GM12891 (cell line): ENCODE data around the gene TNFRSF11A.
A peak's percentile ranks its signal among the peaks of the same experiment; 100 is the strongest.

Experiments
- DNase-seq: peaks from one replicate; pipeline ENCODE4 v3.0.0; 2011; ENCODE audit warnings: low spot score; ENCODE audit not compliant: insufficient read length
- FAIRE-seq: peaks from 2 replicates; lab custom pipeline; 2011; peaks lifted over from hg19 to GRCh38; lab: Jason Lieb, UNC
- PAX5 ChIP-seq: IDR thresholded peaks from 2 replicates; pipeline ENCODE4 v1.6.1; 2011; ENCODE audit warnings: low read length, moderate library complexity, mild to moderate bottlenecking; ENCODE audit not compliant: insufficient read depth, severe bottlenecking
- POLR2A ChIP-seq: IDR thresholded peaks from 2 replicates; pipeline ENCODE4 v1.6.1; 2011; ENCODE audit warnings: low read depth, low read length, control low read depth
- POLR2AphosphoS5 ChIP-seq: IDR thresholded peaks from 2 replicates; pipeline ENCODE4 v1.6.1; 2011; ENCODE audit warnings: low read depth, low read length, control low read depth
- POU2F2 ChIP-seq: IDR thresholded peaks from 2 replicates; pipeline ENCODE4 v1.6.1; 2011; ENCODE audit warnings: low read depth, mild to moderate bottlenecking, control low read depth, low read length, moderate library complexity
- SPI1 ChIP-seq: IDR thresholded peaks from 2 replicates; pipeline ENCODE4 v1.6.1; 2011; ENCODE audit warnings: low read depth, low read length, control low read depth
- TAF1 ChIP-seq: IDR thresholded peaks from 2 replicates; pipeline ENCODE4 v1.6.1; 2011; ENCODE audit warnings: low read depth, low read length, control low read depth

TNFRSF11A gene

GRCh38 chr18:62323483-62324180 is 1.5 kb upstream of the TNFRSF11A start:
- FAIRE-seq (peak; percentile 45), DNase-seq (no peak)
- TF ChIP-seq PAX5 (no peak), SPI1 (no peak), POLR2AphosphoS5 (no peak), POLR2A (no peak), POU2F2 (no peak), TAF1 (no peak)

GRCh38 chr18:62324181-62324828 is 805 bp upstream of the TNFRSF11A start:
- DNase-seq (no peak), FAIRE-seq (no peak)
- no peak for TF ChIP-seq TAF1
- TF ChIP-seq POU2F2, result no peak
- TF ChIP-seq POLR2AphosphoS5, result no peak
- no peak for TF ChIP-seq PAX5
- TF ChIP-seq SPI1, result no peak
- no peak for TF ChIP-seq POLR2A

DNA sequence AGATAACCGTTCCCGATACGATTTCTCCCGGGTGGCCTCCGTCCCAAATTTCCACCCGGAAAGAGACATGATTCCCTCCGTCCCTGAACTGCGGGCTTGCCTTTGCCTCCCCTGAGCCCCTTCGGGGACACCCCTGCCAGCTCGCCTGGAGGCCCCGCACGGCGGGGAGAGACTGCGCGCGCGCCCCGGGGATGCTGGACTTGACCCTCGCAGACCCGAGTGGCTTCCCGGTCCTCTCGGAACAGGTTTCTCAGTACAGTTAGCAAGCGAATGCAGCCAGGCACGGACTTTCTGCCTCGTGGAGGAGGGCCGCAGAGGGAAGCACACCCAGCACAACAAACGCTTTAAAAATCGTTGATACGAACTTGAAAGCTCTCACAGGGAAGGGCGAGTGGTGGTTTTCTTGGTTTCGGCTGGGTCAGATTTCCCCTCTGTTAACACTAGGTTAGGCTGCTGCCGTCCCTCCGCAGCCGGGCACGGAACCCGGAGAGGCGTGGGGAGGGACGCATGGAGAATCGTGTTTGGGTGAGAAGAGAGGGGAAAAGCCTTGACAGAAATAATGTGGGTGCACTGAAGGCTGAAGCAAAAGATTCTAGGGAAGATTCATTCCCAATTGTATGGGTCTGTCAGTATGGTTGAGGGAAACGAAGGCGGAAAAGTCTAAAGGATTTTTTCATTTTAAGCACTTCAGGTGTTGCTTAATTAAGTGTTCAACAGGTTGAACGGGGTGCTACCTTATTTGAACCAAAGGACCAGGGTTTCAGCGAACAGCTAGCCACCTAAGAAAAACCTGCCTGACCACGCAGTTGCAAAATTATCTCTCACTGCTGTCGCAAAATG is 916 bp downstream of the TNFRSF11A start:
- TF ChIP-seq POLR2AphosphoS5 (no peak), SPI1 (no peak), TAF1 (no peak), POU2F2 (no peak), PAX5 (no peak), POLR2A (no peak)
- DNase-seq (peak; percentile 24), FAIRE-seq (peak; percentile 82)

DNA sequence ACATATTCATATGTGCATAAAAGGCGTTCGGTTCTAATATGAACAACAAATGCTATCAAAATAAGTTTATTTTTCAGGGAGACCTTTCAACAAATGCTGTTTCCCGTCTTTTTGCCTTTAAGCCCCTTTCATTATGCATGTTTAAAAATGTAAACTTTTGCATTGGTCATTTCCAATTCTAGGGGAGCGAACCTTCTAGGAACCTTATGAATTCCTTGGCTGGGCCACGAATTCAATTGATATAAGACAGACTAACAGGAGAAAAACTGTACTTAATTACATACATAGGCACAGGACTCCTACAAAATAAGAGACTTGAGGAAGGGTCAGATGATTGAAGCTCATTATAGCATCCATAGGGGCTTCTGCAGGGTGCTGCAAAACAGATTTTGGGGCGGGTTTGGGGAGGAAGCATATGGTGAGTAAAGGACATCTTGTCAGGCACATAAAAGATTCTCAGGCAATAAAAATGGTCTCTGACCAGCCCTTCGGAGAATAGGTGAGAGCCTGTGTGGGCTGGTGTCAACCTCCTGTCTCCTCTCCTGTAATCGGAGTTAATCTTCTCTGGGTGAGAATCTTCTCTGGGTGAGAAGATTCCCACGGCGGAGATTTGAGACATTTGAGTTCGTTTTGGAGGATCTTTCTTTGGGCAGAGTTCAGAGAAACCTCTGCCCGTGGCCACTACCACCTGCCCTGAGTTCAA is 1.7 kb downstream of the TNFRSF11A start:
- DNase-seq (no peak), FAIRE-seq (no peak)
- no peak for TF ChIP-seq PAX5
- TF ChIP-seq SPI1, result no peak
- TF ChIP-seq POU2F2, result no peak
- TF ChIP-seq POLR2A, result no peak
- no peak for TF ChIP-seq TAF1
- TF ChIP-seq POLR2AphosphoS5, result no peak

DNA sequence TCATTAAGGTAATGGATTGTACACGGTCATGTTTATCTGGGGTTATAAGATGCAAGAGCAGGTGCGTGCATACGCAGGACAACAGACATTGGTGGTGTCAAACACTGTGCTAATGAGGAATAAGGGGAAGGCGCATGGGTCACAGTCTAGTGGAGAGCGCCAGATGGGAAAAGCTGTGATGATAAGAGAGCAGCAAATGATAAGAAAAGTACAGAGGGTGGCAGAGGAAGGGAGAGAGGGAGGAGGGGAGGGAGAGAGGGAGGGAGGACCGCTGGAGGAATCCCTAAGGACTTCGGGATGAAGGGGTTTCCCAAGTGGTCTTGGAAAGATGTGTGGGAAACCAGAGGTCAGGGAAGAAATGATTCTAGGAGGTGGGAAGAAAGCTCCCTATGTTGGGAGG is 2.9 kb downstream of the TNFRSF11A start:
- TF ChIP-seq POU2F2, result no peak
- no peak for TF ChIP-seq TAF1
- TF ChIP-seq SPI1, result no peak
- TF ChIP-seq PAX5, result no peak
- no peak for TF ChIP-seq POLR2A
- TF ChIP-seq POLR2AphosphoS5, result no peak
- no peak for FAIRE-seq

GRCh38 chr18:62328586-62329525 is 3.7 kb downstream of the TNFRSF11A start:
- DNase-seq (no peak), FAIRE-seq (no peak)
- TF ChIP-seq POLR2AphosphoS5, result no peak
- TF ChIP-seq POLR2A, result no peak
- no peak for TF ChIP-seq TAF1
- no peak for TF ChIP-seq PAX5
- no peak for TF ChIP-seq POU2F2
- no peak for TF ChIP-seq SPI1

More for the DNA sequence above, 2.9 kb downstream of the TNFRSF11A start:
- no peak for DNase-seq

- peak; percentile 80 for FAIRE-seq
- no peak for TF ChIP-seq POU2F2
- TF ChIP-seq PAX5, result no peak
- TF ChIP-seq POLR2AphosphoS5, result no peak
- TF ChIP-seq POLR2A, result no peak
- no peak for TF ChIP-seq TAF1
- no peak for TF ChIP-seq SPI1
- DNase-seq, result no peak
These were observed 4.8 kb downstream of the TNFRSF11A start for GRCh38 chr18:62329691-62330454.

GRCh38 chr18:62330650-62331049 is 5.5 kb downstream of the TNFRSF11A start:
- TF ChIP-seq SPI1, result no peak
- no peak for TF ChIP-seq TAF1
- no peak for TF ChIP-seq PAX5
- no peak for TF ChIP-seq POLR2A
- TF ChIP-seq POLR2AphosphoS5, result no peak
- no peak for TF ChIP-seq POU2F2
- FAIRE-seq, result no peak
- DNase-seq, result no peak
